NCI-H1694 treated with DMSO at 0.1 percent for 48 hours (cell line): ENCODE measurements around the gene SUSD3.
"Not testable (repeated sequence)": the region's sequence is repeated elsewhere in the genome, so short reads cannot be mapped to it uniquely, and the experiment has no call there.

Experiments used
- DNase-seq: peaks from one replicate; lab custom pipeline; 2025; lab: John Stamatoyannopoulos, UW

The SUSD3 gene

DNA sequence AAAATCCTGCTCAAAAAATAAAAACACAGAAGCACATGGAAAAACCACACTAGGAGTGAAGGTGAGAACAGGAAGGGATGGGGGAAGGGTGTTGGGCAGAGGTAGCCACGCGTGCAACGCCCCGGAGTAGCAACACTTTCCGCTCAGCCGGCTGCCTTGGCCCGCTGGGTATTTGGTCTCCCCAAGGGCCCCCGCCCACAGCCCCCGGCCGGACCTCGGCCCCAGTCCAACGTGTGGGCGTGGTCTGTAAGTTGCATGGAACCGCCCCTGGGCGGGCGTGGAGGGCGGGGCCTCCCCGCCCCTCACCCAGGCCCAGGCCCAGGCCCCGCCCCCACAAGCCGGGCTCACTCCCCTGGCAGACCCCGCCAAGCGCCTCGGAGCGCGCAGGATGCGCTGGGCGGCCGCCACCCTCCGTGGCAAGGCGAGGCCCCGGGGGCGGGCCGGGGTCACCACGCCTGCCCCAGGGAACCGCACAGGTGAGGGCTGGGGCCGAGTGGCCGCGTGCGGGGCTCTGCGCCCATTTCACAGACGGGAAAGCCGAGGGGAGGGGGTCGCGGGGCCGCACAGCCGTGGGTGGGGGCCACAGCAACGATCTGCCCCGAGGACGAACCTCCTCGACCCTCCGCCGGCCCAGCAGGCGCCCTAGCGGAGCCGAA lies at the start of gene SUSD3:
Gene SUSD3, plus strand, starts transcription at position 347 of the 656 bp plus-strand sequence. Its CDS starts 42 bp downstream, at position 389.
- DNase-seq, result no peak

DNA sequence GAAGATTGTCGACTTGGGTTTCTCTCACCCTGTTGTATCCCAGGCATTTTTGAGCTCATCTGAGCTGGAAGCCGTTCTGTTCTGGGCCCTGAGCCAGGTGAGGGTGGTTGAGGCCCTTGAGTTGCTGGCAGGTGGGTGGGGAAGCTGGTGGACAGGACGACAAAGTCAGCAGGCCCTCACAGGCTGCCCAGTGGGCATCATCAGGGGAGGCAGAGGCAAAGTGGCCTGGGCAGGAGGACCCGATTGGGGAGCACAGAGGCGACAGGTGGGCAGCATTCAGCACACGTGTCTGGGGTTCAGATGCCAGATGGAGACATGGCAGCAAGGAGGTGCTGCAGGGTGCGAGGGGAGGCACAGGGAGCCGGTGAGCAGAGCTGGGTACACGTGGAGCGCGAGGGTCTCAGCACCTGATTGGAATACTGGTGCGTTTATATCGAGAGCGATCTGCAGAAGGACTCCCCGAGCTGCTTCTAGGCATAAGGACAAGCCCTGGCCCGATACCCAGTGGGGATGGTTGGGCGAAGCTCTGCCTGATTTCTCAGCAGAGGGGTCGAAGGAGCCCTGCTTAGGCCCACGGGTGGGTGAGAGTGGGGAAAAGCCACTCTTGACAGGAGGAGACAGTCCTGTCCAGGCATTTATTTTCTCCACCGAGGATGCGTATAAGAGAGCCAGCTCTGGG lies 49.0 kb upstream of the SUSD3 start:
- DNase-seq, result no peak

- DNase-seq, result no peak
Measured at GRCh38 chr9:93010056-93010455, 48.4 kb upstream of the SUSD3 start.

DNA sequence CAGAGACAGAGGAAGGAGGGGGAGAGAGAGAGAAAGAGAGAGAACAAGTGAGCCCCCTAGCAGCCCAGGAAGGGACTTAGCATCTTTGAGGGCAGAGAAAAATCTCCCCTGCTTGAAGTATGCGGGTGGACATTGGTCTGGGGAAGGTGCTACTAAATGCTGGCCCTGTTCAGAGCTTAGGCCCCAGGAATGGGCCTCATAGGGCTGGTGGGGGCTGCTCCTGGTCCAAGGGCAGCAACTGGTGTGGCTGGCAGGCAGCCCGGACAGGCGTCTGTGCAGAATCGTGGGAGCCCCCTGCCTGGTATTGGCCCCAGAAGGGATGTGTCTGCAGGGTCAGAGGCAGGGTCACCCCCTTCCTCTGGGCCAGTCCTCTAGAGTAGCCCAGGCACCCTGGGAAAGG lies 47.8 kb upstream of the SUSD3 start:
- DNase-seq, result no peak

- DNase-seq, result no peak
Measured at GRCh38 chr9:93011114-93011513, 47.4 kb upstream of the SUSD3 start.

- DNase-seq, result no peak
Measured at GRCh38 chr9:93012963-93013855, 45.3 kb upstream of the SUSD3 start.

DNA sequence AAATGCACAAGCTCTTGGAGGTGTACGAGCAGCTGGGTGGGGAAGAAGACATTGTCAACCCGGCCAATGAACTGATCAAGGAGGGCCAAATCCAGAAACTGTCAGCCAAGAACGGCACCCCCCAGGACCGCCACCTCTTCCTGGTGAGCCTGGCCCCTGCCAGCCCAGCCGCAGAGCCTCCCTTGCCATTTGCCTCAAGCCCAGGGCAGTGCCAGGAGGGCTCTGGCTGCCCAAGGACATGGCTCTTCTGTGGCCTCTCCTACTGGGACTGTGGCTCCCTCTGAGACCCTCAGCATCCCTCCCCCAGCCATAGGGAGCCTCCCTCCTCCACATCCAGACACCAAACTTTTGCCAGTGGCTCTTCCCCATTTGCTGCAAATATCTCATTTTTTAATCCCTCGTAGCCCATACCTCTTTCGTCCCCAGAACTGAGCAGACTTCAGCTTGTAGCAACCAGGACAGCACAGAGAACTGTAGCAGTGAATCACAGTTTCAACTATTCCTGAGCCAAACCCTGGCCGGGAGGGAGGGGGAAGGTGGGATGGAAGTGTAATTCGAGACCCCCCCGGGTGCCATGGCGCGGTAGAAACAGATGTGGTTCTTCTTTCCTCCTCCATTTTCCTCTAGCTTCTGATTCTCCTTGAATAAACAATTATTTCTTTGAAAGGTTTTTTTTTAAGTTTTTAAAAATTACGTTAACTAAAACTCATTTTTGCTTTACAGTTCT lies 44.5 kb upstream of the SUSD3 start:
- no peak for DNase-seq

- DNase-seq, result not testable (repeated sequence)
Measured at GRCh38 chr9:93015190-93015589, 43.3 kb upstream of the SUSD3 start.

DNA sequence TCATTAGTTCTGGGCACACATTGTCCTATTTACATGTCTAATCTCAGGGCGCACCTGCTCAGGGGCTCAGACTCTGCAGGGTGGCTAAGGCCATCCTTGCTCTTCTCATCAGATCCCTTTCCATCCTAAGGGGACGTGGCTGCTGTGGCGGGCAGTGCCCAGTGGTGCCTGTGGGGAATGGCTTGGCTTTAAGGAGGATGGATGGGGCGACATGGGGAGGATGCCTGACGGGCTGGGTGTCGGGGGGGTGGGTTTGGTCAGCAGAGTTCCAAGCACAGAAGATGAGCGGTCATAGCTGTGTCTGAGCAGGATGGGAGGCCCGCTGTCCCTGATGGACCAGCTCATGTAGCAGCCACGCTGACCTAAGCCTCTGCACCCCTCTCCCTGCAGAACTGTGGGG lies 40.9 kb upstream of the SUSD3 start:
- DNase-seq, result no peak

GRCh38 chr9:93020151-93020550 lies 38.4 kb upstream of the SUSD3 start:
- no peak for DNase-seq

DNA sequence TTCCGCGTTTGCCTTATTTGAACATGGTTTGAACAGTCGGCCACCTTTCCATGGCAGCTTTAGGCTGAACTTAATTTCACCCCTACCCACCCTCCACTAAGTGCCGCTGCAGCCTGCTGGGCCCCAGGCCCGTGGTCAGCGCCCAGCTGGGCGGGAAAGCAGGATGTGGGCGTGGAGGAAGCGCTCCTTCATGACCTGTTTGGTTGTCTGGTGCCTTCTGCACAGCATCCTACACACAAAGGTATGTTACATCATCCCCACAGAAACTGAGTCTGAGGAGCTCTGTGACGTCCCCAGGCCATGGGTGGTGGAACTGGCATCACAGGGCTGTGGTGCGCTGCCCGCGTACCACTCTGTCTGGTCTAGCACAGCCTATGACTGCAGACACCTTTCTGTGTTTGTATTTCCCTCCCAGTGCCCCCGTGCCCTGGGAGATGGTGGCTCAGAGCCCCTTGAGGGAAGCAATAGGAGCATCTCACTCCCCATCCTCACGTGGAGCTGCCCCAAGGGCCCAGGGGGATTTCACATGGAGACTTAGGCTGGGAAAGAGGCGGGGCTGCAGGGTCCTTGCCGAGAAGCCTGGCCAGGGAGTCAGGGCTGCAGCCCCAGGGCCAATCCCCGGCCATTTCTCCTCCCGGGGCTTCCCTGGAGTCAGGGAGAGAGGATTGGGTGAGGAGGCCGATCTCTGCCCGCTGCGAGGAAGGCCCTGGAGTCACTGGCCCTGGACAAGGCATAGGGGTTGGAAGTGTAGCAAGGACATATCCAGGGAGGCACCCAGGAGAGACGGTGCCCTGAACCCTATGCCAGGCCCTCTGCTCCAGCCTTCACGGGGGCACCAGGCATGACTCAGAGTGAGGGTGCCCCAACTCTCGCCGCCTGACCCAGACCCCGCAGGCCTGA lies 37.5 kb upstream of the SUSD3 start:
- DNase-seq, result no peak

DNA sequence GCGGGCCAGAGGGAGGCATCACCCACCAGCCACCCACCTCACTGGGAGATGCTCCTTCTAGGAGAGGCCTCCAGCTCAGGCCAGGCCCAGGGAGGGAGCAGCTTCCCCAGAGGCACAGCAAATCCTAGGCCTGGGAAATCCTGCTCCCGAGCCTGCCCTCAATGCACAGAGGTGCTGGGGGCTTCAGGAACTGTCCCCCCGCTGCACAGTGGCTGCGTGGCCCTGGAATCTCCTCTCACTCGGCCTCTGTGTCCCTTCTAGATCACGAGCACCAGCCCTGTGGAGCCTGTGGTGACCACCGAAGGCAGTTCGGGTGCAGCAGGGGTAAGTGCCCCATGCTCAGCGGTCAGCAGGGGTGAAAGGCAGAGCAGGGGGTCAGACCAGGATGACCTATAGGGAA lies 36.4 kb upstream of the SUSD3 start:
- DNase-seq, result no peak

- DNase-seq, result no peak
Measured at GRCh38 chr9:93022721-93023520, 35.6 kb upstream of the SUSD3 start.

DNA sequence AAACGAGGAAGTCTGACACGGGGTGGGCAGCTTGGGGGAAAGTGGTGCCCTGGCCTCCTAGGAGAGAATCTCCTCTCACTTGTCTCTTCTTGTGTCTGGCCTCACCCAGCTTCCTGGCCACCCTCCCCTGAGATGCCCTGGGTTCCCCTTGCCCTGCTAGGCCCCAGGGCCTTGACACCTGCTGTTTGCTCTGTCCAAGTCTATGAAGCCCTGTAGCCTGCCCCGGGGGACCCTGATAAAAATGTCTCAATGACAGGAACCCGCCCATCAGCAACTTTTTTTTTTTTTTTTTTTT lies 35.0 kb upstream of the SUSD3 start:
- no peak for DNase-seq

- no peak for DNase-seq
Measured at GRCh38 chr9:93024646-93024910, 33.9 kb upstream of the SUSD3 start.

GRCh38 chr9:93024986-93025630 lies 33.4 kb upstream of the SUSD3 start:
- no peak for DNase-seq

DNA sequence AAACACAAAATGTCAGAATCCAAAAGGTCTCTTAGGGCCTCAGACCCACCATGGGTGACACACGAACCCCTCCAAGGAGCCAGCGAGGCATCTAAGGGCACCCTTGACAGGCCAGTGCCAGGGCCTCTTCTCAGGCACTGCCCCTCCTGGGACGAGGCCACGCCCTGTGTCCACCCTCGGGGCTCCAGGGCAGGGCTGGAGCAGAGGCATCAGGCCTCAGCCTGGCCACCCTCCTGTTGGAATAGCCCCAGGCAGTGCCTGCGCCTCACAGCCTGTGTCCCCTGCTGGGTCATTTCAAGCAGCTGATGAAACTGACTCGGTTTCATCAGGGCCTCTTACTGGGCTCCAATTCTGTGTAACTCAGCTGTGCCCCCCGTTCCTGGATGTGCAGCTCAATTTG lies 32.8 kb upstream of the SUSD3 start:
- no peak for DNase-seq

- DNase-seq, result no peak
Measured at GRCh38 chr9:93026640-93027039, 31.9 kb upstream of the SUSD3 start.

DNA sequence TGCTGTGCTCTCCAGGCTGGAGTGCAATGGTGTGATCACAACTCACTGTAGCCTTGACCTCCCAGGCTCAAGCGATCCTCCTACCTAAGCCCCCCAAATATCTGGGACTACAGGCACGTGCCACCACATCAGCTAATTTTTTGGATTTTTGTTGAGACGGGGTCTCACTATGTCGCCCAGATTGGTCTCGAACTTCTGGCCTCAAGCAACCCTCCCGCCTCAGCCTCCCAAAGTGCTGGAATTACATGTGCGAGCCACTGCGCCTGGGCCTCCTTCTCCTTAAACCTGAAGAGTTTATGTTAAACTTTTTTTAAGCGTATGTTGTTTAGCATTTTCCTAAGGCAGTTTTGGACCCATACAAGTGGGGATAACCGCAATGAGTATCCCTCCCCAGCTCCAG lies 30.8 kb upstream of the SUSD3 start:
- DNase-seq, result no peak

DNA sequence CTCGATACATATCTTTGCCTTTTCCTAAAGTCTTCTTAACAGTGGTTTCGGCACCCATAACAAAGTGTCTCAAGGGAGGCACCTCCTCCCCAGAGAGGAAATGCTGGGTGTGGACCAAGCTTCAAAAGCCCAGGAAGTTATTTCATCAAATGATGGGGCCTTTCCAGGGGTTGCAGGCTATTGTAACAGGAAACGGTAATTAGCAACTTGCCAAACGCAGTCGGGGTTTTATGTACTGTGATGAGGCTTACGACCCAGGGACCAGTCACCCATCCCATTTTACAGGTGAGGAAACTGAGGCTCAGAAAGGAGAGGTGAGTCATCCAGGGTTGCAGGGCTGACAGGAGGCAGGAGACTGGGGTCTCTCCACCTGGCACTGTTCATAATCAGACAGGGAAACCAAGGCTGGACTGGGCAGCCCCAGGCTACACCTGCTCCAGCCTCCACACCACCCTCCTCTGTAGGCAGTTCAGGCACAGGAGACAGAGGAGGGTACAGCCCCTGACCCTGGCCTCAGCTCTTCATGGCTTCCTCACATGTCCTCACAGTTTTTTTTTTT lies 30.0 kb upstream of the SUSD3 start:
- no peak for DNase-seq
